Measurements from ENCODE around the gene GGTLC1.
"Not testable (repeated sequence)": the region's sequence is repeated elsewhere in the genome, so short reads cannot be mapped to it uniquely, and the experiment has no call there.

The GGTLC1 gene

DNA sequence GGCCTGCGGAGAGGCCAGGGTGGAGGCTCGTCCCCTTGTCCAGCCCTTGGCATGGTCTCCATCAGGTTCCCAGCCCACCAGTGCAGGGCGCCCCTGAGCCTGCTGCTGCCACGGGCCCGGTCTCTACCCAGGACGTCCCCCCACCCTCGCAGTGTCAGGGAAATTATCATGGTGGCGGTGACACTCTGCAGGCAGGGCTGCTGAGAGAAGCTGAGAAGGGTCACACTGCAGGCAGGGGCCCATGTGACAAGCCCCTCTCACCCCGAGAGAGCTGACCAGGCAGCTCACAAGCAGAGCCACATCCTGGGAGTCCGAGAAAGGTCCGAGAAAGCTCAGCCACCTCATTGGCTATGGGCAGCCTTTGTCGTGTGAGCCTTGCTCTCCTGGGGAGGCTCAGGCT, 4.9 kb upstream of the GGTLC1 start:
- not testable (repeated sequence) for H3K9me3 ChIP-seq (ENCODE audit: control insufficient read depth, insufficient read depth, low read length); H3K36me3 ChIP-seq (ENCODE audit: control insufficient read depth, insufficient read depth, low read length); H3K27me3 ChIP-seq (ENCODE audit: control insufficient read depth, insufficient read depth, low read length); H3K4me1 ChIP-seq (ENCODE audit: control insufficient read depth, insufficient read depth, low read length); H3K4me3 ChIP-seq (ENCODE audit: low read depth, low read length); H3K9ac ChIP-seq (ENCODE audit: low read depth, low read length)

DNA sequence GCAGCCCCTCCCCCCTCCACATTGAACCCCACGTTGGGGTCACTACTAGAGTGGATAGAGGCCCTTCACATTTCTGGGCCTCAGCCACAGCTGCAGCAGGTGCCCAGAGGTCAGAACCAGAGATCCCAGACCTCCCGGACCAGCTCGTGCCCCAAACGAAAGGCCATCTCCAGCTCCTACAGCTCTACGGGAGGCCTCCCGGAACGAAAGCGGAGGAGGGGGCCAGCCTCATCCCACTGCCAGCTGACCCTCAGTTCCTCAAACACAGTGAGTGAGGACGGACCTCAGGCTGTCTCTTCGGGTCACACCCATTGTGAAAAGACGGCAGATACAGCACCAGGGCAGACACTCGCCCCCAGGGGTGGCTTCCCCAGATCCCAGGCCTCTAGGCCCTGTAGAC, 1.7 kb upstream of the GGTLC1 start:
- H3K9ac ChIP-seq (ENCODE audit: low read depth, low read length); H3K27me3 ChIP-seq (ENCODE audit: control insufficient read depth, insufficient read depth, low read length); H3K36me3 ChIP-seq (ENCODE audit: control insufficient read depth, insufficient read depth, low read length); H3K9me3 ChIP-seq (ENCODE audit: control insufficient read depth, insufficient read depth, low read length); H3K4me3 ChIP-seq (ENCODE audit: low read depth, low read length); H3K4me1 ChIP-seq (ENCODE audit: control insufficient read depth, insufficient read depth, low read length): not testable (repeated sequence)

DNA sequence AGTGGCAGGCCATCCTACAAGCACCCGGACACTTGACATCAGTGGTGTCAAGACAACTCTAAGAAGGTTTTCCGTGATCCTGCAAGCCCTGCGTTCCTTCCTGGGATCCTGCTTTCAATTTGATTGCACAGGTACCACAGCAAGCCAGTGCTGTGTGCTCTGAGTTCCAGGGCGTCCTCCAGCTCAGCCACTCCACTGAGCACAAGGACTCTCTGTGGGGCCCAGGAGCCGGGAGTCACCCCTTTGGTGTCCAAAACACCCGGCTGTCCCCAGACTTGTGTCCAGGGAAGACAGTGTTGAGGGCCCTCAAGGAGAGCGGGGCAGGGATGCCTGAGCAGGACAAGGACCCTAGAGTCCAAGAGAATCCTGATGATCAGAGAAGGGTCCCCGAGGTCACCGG, 387 bp upstream of the GGTLC1 start:
- H3K9me3 ChIP-seq (ENCODE audit: control insufficient read depth, insufficient read depth, low read length); H3K27me3 ChIP-seq (ENCODE audit: control insufficient read depth, insufficient read depth, low read length); H3K36me3 ChIP-seq (ENCODE audit: control insufficient read depth, insufficient read depth, low read length); H3K4me3 ChIP-seq (ENCODE audit: low read depth, low read length); H3K4me1 ChIP-seq (ENCODE audit: control insufficient read depth, insufficient read depth, low read length); H3K9ac ChIP-seq (ENCODE audit: low read depth, low read length): not testable (repeated sequence)

DNA sequence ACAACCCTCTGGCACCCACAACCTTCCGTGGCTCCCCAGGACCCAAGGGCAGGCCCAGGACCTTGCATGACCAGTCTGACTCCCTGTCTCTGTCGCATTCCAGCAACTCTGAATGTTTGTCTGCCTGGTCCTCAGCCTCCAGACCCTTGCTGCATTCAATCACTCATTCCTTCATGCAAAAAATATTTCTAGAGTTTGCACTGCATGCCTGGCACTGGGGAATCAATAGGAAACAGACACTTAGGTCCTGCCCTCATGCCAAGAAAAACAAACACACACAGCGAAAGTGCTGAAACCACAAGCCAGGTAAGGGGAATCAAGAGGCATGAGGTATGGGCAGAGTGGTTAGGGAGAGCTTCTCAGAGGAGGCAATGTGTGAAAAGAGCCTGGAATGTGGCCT, 1.9 kb downstream of the GGTLC1 start:
- not testable (repeated sequence) for H3K4me1 ChIP-seq (ENCODE audit: control insufficient read depth, insufficient read depth, low read length); H3K4me3 ChIP-seq (ENCODE audit: low read depth, low read length); H3K9me3 ChIP-seq (ENCODE audit: control insufficient read depth, insufficient read depth, low read length); H3K9ac ChIP-seq (ENCODE audit: low read depth, low read length); H3K36me3 ChIP-seq (ENCODE audit: control insufficient read depth, insufficient read depth, low read length); H3K27me3 ChIP-seq (ENCODE audit: control insufficient read depth, insufficient read depth, low read length)

DNA sequence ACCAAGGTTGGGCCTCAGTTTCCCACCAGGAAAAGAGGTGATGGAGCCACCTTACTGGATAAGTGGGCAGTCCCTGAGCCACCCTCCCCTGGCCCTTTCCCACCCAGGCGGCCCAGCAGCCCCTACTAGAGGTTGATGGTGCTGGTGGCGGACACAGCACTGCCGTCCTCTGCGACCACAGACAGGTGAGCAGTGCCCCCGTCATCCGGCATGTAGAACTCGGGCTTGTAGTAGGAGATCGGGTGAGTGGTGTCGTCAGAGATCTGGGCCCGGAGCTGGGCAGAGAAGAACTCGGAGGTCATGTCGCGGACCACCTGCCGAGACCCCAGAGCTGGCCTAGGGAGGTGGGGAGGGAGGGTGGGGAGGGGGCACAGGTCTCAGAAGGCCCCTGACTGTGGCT, 2.3 kb downstream of the GGTLC1 start:
- not testable (repeated sequence) for H3K4me1 ChIP-seq (ENCODE audit: control insufficient read depth, insufficient read depth, low read length); H3K4me3 ChIP-seq (ENCODE audit: low read depth, low read length); H3K27me3 ChIP-seq (ENCODE audit: control insufficient read depth, insufficient read depth, low read length); H3K36me3 ChIP-seq (ENCODE audit: control insufficient read depth, insufficient read depth, low read length); H3K9me3 ChIP-seq (ENCODE audit: control insufficient read depth, insufficient read depth, low read length); H3K9ac ChIP-seq (ENCODE audit: low read depth, low read length)

DNA sequence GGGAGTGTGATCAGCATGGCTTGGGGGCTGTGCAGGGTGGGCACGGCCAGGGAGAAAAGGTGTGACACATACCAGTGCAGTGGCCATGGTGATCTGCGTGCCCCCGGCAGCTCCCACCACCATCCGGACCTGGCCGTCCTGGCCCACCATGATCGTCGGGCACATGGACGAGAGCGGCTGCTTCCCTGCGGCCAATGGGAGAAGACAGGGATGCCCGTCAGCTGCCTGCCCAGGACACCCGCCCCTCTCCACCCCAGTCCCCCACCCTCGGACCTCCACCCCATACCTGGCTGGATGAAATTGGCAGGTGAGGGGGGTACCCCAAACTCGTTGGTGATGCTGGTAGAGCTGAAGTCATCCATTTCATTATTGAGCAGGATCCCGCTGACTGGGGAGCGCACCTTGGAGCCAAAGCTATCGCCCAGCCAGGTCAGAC, 2.8 kb downstream of the GGTLC1 start:
- H3K36me3 ChIP-seq (ENCODE audit: control insufficient read depth, insufficient read depth, low read length); H3K4me1 ChIP-seq (ENCODE audit: control insufficient read depth, insufficient read depth, low read length); H3K27me3 ChIP-seq (ENCODE audit: control insufficient read depth, insufficient read depth, low read length); H3K9me3 ChIP-seq (ENCODE audit: control insufficient read depth, insufficient read depth, low read length); H3K9ac ChIP-seq (ENCODE audit: low read depth, low read length); H3K4me3 ChIP-seq (ENCODE audit: low read depth, low read length): not testable (repeated sequence)

DNA sequence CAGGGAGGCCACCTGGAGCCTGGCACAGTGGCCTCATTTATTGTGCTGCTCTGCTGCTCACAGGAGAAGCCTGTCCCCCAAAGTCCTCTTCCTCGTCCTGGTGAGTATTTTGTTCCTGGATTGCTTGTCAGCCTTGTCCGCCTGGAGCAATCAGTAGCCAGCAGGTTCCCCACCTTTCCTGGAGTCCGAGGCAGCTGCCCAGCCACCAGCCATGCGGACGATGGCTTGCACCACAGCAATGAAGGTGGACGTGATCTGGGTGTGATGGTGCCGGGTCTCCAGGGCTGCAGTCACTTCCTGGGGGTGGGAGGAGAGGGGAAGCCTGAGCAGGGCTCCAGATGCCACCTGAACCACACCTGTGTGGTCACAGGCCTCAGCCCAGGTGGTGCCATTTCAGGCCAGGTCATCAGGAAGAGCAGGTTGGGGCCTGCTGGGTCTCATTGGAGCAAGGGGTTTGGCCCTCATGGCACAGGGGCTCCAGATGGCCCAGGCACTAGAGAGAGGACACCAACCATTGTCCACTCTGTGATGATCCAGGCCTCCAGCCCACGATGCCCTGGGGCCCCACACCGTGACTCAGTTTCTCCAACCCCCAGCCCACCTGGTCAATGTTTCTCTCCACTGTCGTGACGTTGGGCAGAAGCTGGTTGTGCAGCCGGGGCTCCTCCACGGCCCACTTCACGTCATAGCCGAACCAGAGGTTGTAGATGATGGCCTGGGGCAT, 3.4 kb downstream of the GGTLC1 start:
- H3K9ac ChIP-seq (ENCODE audit: low read depth, low read length); H3K4me1 ChIP-seq (ENCODE audit: control insufficient read depth, insufficient read depth, low read length); H3K4me3 ChIP-seq (ENCODE audit: low read depth, low read length): not testable (repeated sequence)

DNA sequence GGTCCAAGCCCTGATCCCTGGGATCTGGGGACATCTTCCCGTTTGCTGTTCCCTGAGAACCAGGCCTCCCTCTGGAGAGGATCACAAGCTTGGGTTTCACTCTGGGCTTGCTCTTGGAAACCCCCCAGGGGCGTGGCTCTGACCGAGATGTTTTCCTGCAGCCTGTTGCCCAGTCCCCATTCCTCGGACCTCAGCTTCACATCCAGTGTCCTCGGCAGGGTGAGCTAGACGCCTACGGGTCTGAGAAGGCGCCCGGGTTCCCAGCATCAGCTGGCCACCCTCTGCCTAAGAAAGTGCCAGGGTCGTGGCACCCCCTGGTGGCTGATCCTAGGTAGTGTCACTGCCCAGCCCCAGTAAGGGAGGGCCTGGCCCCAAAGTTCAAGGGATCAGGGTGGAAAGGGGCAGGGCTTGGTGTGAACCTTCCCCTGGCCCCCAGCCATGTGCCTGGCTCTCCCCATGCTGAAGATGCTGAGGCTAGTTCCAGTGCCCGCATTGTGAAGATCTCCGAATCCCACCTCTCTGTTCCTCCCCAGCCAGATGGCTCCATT, 4.0 kb downstream of the GGTLC1 start:
- H3K27me3 ChIP-seq (ENCODE audit: control insufficient read depth, insufficient read depth, low read length); H3K4me1 ChIP-seq (ENCODE audit: control insufficient read depth, insufficient read depth, low read length): not testable (repeated sequence)

More for the DNA sequence above, 3.4 kb downstream of the GGTLC1 start:
- H3K27me3 ChIP-seq (ENCODE audit: control insufficient read depth, insufficient read depth, low read length); H3K36me3 ChIP-seq (ENCODE audit: control insufficient read depth, insufficient read depth, low read length); H3K9me3 ChIP-seq (ENCODE audit: control insufficient read depth, insufficient read depth, low read length): not testable (repeated sequence)

DNA sequence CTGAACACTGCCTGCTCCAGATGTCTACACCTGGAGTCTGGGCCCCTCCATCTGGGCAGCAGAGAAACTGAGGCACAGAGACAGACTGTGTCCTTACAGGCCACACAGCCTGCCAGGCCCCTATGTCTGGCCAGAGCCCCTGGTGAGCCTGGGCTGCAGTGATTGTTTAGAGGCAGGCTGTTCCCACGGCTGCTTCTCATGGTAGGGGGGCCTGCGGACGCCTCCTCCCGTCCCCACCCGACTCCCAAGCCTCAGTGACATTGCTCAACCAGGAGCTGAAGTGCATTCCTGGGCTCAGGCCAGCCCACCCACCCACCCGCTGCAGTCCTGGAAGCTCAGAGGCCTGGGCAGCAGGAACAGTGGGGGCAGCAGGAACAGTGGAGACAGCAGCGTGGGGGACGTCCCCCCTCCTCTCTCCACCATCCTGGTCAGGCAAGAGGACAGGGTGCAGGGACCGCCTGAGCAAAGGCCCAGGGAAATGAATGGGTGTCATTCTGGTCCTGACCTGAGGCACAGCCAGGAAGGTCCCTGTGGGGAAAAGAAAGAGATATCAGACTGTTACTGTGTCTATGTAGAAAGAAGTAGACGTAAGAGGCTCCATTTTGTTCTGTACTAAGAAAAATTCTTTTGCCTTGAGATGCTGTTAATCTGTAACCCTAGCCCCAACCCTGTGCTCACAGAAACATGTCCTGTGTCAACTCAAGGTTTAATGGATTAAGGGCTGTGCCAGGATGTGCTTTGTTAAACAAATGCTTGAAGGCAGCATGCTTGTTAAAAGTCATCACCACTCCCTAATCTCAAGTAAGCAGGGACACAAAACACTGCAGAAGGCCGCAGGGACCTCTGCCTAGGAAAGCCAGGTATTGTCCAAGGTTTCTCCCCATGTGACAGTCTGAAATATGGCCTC, 6.2 kb downstream of the GGTLC1 start:
- H3K9me3 ChIP-seq (ENCODE audit: control insufficient read depth, insufficient read depth, low read length); H3K27me3 ChIP-seq (ENCODE audit: control insufficient read depth, insufficient read depth, low read length); H3K4me3 ChIP-seq (ENCODE audit: low read depth, low read length); H3K4me1 ChIP-seq (ENCODE audit: control insufficient read depth, insufficient read depth, low read length); H3K9ac ChIP-seq (ENCODE audit: low read depth, low read length); H3K36me3 ChIP-seq (ENCODE audit: control insufficient read depth, insufficient read depth, low read length): not testable (repeated sequence)

More for the DNA sequence above, 4.0 kb downstream of the GGTLC1 start:
- H3K4me3 ChIP-seq (ENCODE audit: low read depth, low read length); H3K9me3 ChIP-seq (ENCODE audit: control insufficient read depth, insufficient read depth, low read length); H3K36me3 ChIP-seq (ENCODE audit: control insufficient read depth, insufficient read depth, low read length); H3K9ac ChIP-seq (ENCODE audit: low read depth, low read length): not testable (repeated sequence)

DNA sequence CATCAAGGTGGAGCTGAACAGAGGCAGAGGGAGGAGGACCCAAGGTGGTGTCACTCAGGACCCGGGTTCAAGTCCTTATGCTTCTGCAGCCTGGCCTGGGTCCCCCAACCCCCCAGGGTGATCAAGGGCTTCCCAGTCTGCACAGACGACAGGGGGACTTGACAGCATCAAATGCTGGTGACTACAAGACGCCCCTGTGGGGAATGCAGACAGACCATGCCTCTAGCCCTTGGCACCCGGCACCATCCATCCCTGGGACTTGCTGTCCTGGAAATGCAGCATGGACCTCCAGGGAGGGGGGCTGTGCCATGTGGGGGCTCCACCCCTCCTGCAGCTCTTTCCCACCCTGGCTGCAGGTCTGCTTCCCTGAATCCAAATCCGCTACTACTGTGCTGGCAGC, 7.1 kb downstream of the GGTLC1 start:
- not testable (repeated sequence) for H3K9me3 ChIP-seq (ENCODE audit: control insufficient read depth, insufficient read depth, low read length); H3K4me3 ChIP-seq (ENCODE audit: low read depth, low read length); H3K36me3 ChIP-seq (ENCODE audit: control insufficient read depth, insufficient read depth, low read length); H3K4me1 ChIP-seq (ENCODE audit: control insufficient read depth, insufficient read depth, low read length); H3K27me3 ChIP-seq (ENCODE audit: control insufficient read depth, insufficient read depth, low read length); H3K9ac ChIP-seq (ENCODE audit: low read depth, low read length)

DNA sequence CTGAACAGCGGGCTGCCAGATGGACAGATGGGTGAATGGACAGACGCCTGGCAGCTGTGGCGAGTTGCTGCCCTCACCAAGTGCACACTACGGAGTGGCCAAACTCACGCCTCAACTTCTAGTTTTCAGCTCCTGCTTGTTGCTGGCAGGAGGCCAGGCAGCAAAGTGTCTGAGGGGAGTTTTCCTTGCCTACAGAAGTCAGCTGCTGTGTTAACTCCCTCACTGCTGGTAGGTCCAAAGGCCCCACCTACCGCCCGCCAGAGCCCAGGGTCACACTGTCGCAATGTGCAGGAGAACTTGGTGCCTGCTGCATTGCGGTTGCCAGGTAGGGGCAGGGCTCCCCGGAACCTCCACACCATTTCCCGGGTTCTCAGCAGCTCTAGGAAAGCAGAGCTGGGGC, 7.6 kb downstream of the GGTLC1 start:
- H3K4me1 ChIP-seq (ENCODE audit: control insufficient read depth, insufficient read depth, low read length); H3K36me3 ChIP-seq (ENCODE audit: control insufficient read depth, insufficient read depth, low read length); H3K9me3 ChIP-seq (ENCODE audit: control insufficient read depth, insufficient read depth, low read length); H3K4me3 ChIP-seq (ENCODE audit: low read depth, low read length); H3K9ac ChIP-seq (ENCODE audit: low read depth, low read length); H3K27me3 ChIP-seq (ENCODE audit: control insufficient read depth, insufficient read depth, low read length): not testable (repeated sequence)
